GM11168 (cell line): ENCODE measurements around the gene BAIAP3.

Experiments used
- in situ Hi-C: fragments of 300-500 bp; cut with MboI; formaldehyde crosslinking; loops from one replicate; pipeline ENCODE4 v1.12.0; 2022; ENCODE audit warnings: low sequenced_read_pairs; ENCODE audit not compliant: unreplicated experiment

BAIAP3 gene

DNA sequence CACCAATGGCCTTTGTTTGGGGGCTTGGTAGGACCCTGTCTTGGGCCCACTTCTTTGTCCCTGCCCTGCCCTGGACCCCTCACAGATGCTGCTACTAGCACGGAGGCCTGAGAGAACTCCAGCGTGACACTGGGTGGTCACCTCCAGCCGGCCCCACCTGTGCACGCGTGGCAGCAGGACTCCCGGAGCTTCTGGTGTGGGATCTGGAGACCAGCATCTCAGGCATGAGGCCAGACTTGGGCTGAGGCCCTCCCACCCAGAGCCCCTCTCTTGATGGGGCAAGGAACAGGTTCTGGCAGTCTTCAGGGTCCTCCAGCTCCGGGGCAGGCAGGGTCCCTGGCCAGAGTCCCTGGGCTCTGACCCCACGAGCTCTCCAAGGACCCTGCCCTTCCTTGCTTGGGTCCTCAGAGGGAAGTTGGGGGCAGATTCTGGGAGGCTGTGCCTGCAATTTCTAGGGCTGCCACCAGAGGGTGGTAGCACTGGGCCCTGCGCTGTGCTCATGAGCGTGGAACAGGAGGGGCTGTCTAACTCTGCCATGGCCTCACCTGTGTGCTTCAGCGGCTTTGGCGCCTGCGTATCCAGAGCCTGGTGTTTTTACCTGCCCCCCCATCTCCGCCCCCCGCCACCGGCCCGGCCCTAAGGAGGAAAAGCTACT lies 3.1 kb upstream of the BAIAP3 start:
- in situ Hi-C loops: no loop called here

DNA sequence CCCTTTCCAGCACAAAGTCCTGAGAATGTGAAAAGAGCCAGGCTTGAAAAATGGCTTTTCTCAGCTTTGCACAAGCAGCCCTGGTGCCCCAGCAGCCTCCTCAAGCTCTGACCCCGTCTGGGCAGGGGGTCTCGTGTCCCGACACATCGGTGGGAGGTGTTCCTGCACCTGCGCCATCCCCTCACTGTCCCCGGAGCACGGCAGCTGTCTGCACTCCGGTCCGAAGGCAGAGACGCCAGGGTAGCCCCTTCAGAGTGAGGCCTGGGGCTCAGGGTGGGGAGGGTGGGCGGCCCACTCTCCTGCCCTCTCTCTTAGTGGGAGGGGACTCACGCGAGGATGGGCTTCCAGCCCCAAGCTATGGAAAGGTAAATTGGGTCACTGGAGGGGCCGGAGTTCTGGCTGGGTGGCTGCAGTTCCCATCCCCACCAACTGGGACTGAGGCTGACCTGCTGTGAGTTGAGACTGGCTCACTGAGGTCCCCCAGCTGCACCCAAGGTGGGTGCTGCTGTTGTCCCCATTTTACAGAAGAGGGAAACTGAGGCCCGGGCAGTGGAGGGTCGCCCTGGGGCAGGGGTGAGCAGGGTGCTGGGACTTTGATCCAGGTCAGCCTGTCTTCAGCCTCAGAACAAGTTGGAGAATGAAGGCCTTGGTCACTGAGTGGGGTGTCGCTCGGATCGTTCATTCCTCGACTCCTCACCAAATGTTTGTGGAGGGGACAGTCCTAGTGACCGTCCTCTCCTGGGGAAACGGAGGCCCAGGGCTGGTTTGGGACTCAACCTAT lies 2.3 kb upstream of the BAIAP3 start:
- in situ Hi-C loops: no loop called here

DNA sequence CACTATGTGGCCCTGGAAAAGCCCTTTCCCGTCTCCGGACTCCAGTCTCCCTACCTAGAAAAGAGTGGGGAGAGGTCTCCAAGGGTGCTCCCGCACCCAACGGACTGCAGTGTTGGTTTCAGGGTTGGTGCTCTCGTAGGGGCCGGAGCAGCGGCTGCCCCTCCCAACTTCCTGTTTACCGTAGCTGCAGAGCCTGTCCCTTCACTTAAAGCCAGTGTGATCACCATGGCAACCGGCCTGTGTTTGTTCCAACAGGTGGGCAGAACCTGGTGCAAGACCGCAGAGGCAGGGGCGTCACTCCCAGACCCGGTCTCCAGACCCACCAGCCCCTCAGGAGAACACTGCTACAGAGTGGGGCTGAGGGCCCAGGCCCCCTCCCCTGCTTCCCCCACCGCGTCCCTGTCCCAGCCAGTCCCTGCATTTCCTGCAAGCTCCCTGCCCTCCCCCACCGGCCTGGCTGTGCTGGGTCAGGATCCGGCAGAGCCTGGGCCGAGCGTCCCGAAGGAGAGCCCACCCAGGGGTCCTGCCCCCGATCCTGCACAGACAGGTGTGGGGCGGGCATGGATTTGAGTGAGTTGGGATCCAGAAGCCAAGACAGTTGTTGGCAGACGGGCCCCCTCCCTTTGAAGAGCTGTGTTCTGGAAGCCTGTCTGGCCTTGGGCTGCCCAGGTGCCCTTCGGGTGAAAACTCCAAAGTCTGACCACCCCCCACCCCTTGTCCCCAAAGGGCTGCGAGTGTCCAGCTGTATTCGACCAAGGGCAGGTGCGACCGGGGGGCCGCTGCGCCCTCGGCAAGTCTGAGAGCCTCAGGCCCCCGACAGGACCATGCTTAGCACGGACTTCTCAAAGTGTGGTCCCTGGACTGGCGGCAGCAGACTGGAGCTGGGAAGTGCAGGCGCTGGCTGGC lies 1.5 kb upstream of the BAIAP3 start:
- in situ Hi-C loops: no loop called here

DNA sequence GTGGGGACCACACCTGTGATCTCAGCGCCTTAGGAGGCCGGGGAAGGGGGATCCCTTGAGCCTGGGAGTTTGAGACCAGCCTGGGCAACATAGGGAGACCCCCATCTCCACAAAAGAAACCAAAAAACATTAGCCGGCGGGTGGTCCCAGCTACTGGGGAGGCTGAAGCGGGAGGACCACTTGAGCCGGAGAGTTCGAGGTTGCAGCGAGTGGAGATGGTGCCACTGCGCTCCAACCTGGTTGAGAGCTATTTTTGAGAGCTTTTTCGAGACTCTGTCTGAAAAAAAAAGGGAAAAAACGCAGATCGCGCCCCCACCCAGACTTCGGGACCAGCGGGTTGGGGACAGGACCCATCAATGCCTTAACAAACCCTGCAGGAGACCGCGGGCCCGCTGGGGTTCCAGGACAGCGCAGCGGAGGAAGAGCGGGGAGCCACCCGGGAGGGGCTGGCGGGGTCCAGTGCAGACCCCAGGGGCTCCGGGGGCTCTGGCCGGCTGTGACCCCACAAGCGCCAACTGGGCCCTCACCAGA lies 762 bp upstream of the BAIAP3 start:
- in situ Hi-C loops: no loop called here

DNA sequence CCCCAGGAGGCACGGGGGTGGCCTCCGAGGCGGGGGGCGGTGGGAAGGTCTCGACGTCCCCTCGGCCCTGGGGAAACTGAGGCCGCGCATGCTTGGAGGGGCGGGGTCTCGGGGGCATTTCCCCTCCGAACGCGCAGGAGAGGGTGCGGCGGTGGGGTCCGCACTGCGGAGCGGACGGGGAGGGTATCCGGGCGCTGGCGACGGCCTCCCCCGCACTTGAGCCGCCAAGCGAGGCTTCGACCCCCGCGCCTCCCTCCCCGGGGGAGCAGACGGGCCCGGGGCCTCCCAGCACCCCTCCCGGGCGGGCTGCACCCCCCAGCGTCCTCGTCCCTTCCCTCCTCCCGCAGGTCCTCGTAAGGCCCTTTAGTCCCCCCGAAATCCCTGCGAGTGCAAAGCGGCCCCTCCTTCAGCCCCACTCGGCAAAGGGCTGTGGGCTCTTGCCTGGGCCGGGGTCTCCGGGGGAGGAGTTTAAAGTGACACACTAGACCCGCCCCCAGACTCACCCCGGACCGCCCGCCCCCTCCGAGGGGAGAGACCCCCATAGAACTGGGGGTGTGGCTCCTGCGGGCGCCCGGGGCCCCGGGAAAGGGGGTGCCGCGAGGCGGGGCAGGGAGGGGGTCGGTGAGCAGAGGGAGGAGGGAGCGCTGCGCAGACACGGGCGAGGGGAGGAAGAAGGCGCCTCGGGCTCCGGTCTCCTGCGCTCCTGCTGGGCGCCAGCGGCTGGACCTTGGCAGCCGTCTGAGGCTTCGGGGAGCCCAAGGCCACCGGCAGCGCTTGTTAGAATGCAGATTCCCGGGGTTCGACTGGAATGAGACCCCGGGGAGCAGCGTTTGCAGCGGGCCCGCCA lies 632 bp downstream of the BAIAP3 start:
- in situ Hi-C loops: no loop called here

DNA sequence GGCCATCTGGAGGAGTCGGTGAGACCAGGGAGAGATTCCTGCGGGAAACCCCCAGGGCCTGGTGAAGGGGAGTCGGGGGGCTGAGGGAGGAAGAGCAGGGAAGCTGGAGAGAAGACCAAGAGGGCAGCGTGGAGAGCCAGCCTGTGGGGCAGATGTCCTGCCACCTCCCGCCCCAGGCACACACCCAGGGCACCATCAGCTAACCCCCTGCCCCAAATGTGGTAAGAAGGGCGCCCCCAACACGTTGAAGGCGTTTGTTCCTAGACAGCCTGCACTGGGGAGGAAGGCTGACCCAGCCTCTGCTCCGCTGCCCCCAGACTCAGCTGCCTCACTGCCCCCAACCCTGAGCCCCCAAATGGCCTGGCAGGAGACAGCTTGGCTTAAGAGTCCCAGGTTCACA lies 1.3 kb downstream of the BAIAP3 start:
- in situ Hi-C loops: no loop called here

DNA sequence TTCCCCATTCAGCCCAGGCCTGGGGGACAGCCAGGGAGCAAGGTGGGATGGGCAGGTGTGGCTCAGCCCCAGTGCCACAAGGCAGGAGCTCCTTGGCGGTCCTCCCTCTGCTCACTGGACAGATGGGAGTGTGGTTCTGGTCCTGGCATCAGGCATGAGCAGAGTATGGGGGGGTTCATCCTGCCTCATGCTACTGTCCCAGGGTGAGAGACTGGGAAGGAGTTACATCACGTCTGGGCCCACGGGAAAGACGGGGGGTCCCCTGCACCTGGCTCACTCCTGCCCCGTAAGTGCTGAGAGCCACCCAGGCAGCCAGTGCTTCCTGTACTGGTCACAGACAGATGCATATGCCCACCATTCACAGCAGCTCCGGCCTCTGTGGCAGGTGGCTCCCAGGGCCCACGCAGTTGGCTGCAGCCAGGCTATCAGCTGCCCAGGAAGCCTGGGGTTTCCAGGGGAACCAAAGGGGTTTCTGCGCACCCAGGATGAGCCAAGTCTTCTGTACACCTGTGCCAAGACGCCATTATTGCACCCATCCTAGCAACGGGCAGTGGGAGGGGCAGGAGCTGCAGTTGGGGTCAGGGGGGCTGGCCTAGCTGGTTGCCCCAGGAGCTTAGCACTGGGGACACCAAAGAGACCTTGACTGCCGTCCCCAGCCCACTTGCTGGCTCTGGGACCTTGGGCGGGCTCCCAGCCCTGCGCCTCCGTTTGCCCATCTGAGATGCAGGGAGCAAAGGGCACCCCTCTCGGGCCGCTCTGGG lies 1.9 kb downstream of the BAIAP3 start:
- in situ Hi-C loops: no loop called here

DNA sequence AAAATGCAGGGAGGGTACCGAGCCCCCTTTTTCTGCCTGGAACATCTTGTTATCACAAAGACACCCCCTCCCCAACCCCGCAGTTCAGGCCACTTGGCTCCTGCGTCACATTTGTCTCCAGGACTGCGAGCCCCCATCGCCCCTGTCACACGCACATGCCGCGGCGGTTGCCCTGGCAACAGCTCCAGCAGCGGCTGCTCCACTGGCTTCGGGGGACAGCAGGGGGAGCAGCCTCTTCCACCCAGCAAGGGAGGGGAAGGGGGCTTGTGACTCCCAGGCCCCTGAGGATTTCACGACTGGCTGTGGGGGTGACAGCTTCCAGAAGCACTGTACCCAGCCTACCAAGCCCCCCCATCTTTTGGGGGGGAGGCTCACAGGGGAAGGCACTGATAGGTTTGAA lies 2.6 kb downstream of the BAIAP3 start:
- in situ Hi-C loops: no loop called here

DNA sequence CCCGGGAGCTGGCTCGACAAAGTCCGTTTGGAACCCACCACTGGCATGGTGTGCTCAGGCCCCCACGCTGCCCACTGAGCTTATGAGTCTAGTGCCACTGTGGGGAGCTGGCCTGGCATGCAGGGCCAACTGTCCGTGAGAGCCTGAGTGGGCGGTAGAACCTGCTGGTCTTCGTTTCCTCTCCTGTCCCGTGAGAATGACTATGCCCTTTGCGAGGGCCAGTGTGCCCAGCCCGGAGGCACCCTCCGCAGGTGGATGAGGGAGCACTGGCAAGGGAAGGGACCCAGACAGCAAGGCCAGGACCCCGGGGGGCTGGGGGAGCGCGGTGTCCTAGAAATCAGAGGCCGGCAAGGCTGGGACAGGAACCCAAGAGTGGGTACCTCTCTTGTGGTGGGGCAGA lies 3.2 kb downstream of the BAIAP3 start:
- in situ Hi-C loops: no loop called here

DNA sequence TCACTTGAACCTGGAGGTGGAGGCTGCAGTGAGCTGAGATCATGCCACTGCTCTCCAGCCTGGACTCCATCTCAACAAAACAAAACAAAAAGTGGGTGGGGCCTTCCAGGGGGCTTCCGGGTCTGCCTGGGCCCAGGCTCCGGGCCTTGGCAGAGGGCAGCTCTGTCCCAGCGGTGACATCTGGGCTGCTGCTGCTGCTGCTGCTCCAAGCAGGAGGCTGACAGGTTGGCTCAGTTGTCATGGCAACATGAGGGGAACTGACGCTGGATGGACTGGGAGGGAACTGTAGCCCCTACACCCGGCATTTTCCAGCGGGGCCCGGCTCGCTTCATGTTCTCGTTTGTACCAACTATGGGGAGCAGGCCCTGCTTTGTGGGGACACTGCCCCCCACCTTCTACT lies 4.0 kb downstream of the BAIAP3 start:
- in situ Hi-C loops: no loop called here

DNA sequence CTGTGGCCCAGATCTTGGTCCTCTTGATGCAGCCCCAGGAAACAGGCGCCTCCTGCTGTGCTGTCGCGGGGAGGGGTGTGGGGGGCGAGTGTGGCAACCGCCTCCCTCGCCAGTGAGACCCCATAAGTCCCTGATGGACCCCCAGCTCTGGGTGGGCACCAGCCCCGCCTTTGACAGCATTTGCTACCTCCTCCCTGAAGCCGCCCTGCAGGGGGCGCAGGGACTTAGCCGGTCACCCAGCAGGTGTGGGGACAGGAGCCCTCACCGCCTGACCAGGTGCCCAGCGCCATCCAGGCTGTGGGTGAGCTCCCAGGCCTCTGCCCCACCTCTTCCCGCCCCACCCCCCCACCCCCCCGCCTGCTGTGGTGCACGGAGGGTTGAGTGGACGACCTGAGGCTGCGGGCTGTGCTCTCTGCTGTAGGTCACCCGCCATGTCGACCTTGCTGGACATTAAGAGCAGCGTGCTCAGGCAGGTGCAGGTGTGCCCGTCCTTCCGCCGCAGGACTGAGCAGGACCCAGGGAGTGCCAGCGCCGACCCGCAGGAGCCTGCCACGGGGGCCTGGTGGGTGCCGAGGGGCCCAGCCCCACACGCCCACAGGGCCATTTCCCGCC lies 4.8 kb downstream of the BAIAP3 start:
- in situ Hi-C loops: no loop called here

DNA sequence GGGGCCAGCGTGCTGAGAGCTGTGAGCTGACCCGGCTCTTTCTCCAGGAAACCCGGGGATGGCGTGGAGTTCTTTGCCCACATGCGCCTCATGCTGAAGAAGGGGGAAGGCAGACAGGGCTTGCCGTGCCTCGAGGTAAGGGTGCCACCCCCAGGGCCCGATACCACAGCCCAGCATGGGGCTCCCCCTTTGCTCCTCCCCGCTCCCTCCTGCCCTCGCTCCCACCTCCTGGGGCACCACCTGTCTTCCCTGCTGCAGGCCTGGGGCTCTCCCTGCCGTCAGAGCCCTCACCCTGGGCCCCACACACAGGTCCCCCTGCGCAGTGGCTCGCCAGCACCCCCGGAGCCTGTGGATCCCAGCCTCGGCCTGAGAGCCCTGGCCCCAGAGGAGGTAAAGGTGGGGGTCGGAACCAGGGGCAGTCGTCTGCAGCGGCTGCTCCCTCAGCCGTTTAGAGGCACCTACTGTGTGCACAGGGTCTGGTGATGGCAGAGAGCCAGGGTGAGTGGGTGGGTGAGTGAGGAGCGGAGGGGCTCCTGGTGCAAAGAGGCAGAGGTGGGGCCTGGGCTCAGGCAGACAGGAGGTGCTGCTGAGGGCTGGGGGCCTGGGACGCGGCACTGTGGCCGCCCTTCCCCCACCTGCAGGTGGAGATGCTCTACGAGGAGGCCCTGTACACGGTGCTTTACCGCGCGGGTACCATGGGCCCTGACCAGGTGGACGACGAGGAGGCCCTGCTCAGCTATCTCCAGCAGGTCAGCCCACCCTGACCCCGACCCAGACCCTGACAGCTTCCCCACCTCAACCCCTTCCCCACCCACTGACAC lies 5.6 kb downstream of the BAIAP3 start:
- in situ Hi-C loops: no loop called here

DNA sequence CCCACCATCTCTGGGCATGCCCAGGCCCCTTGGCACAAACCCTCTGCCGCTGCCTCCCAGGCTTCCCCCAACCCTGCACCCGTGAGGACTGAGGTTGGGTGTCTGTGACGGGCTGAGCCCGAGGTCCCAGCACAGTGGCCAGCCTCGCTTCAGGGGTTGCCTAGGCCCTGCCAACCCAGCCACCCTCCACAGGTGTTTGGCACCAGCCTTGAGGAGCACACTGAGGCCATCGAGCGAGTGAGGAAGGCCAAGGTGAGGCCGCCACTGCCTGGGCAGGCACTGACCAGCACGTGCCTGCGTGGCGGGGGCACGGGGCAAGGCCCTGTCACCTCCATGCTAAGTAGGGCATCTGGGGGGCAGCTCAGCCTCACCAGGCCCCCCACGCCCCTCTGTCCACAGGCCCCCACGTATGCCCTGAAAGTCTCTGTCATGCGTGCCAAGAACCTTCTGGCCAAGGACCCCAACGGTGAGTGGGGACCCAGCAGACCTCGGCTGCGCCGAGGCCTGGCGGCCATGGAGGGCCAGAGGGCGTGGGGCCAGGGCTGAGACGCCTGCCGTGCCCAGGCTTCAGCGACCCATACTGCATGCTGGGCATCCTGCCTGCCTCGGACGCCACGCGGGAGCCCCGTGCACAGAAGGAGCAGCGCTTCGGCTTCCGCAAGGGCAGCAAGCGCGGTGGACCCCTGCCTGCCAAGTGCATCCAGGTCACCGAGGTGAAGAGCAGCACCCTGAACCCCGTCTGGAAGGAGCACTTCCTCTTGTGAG lies 7.5 kb downstream of the BAIAP3 start:
- in situ Hi-C loops: no loop called here

DNA sequence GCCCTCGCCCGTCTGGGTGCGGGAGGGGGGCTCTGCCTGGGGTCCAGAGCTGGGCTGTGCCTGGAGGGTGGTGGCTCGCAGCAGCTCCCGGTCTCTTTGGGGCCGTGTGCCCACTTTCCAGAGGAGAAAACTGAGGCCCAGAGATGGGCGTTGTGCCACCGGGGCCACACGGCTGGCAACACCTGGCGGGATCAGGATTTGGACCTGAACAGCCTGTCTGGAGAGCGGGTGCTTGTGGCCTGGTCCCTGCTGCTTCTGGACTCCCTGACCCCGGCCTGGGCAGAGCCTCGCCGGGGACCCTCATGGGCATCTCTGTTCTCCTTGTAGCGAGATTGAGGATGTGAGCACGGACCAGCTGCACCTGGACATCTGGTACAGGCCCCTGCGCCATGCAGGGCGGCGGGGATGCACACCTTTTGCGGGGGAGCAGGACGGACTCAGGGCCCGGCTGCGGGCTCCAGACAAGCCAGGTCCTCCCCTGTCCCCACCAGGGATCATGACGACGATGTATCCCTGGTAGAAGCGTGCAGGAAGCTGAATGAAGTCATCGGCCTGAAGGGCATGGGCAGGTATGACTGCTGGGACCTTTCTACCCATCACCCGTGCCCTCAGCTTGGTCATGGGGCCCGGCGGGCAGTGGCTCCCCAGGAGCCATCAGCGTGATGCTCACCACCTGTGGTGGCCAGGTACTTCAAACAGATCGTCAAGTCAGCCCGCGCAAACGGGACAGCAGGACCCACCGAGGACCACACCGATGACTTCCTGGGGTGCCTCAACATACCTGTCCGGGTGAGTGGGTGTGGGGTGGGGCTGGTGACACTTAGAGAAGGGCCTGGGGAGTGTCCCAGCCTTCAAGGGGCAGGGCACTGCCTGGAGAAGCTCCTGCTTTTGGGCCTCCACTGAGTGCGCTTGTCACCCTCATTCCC lies 8.3 kb downstream of the BAIAP3 start:
- in situ Hi-C loops: no loop called here

DNA sequence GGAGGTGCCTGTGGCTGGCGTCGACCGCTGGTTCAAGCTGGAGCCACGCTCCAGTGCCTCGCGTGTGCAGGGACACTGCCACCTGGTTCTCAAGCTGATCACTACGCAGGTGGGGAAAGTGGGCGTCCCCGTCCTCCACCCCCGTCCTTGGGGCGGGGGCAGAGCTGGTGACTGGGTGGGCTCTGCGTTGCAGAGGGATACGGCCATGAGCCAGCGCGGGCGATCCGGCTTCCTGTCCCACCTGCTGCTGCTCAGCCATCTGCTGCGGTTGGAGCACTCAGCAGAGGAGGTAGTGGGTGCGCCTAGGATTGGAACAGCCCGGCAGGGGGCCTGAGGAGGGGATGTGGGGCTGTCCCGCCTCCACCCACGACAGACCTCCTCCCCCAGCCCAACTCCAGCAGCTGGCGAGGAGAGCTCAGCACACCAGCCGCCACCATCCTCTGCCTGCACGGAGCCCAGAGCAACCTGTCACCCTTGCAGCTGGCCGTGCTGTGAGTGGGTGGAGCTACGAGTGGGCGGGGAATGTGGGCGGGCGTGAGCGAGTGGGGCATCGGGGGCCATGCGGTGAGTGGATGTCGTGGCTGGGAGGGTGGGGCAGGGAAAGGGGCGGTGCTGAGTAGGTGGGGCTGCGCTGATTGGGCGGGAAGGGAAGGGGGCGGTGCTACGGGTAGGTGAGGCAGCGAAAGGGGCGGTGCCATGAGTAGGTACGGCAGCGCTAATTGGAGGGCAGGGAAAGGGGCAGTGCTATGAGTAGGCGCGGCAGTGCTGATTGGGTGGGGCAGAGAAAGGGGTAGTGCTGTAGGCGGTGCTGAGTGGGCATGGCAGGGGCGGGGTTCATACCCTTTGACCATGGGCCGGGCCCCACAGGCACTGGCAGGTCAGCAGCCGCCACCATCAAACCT lies 9.3 kb downstream of the BAIAP3 start:
- in situ Hi-C loops: no loop called here
